Parathyroid adenoma (tissue), 2 donors: ENCODE measurements around the gene JUP.

ENCODE experiments used
- H2AFZ ChIP-seq: fragments of 300-600 bp; sonication (generic); one replicate; pipeline ENCODE4 v1.7.0; 2017; ENCODE audit warnings: antibody characterized with exemption, mild to moderate bottlenecking
- H3K27ac ChIP-seq: fragments of 300-600 bp; sonication (generic); one replicate; pipeline ENCODE4 v1.7.0; 2017
- H3K27me3 ChIP-seq: fragments of 300-600 bp; sonication (generic); one replicate; pipeline ENCODE4 v1.7.0; 2017; ENCODE audit warnings: low read length; ENCODE audit not compliant: control insufficient read depth, insufficient read depth
- H3K36me3 ChIP-seq: fragments of 300-600 bp; sonication (generic); one replicate; pipeline ENCODE4 v1.7.0; 2017; ENCODE audit warnings: low read length; ENCODE audit not compliant: control insufficient read depth, insufficient read depth
- H3K4me1 ChIP-seq: fragments of 300-600 bp; sonication (generic); one replicate; pipeline ENCODE4 v1.7.0; 2017; ENCODE audit warnings: control low read depth
- H3K4me2 ChIP-seq: fragments of 300-600 bp; sonication (generic); one replicate; pipeline ENCODE4 v1.7.0; 2017; ENCODE audit warnings: low read length
- H3K4me3 ChIP-seq: fragments of 300-600 bp; sonication (generic); one replicate; pipeline ENCODE4 v1.7.0; 2017; ENCODE audit warnings: low read depth, low read length
- H3K79me2 ChIP-seq: fragments of 300-600 bp; sonication (generic); one replicate; pipeline ENCODE4 v1.7.0; 2017; ENCODE audit warnings: control low read depth
- H3K9ac ChIP-seq: fragments of 300-600 bp; sonication (generic); one replicate; pipeline ENCODE4 v1.7.0; 2017; ENCODE audit warnings: mild to moderate bottlenecking
- H3K9me3 ChIP-seq: fragments of 300-600 bp; sonication (generic); one replicate; pipeline ENCODE4 v1.7.0; 2017; ENCODE audit warnings: low read length; ENCODE audit not compliant: control insufficient read depth
- CTCF ChIP-seq: fragments of 300-600 bp; sonication (generic); IDR thresholded peaks from one replicate; pipeline ENCODE4 v1.7.0; 2017; ENCODE audit warnings: antibody characterized with exemption, mild to moderate bottlenecking
- donor health status: primary hyperparathyroidism.

Gene JUP

GRCh38 chr17:41824086-41824485, 37.6 kb upstream of the JUP start:
- Histone ChIP-seq H2AFZ (no peak overlapping the region), H3K9ac (no peak overlapping the region), H3K27me3 (no peaks in the 10 kb centered on the region), H3K4me2 (no peak overlapping the region), H3K27ac (no peak overlapping the region), H3K9me3 (no peaks in the 10 kb centered on the region), H3K4me1 (no peaks in the 10 kb centered on the region), H3K79me2 (no peaks in the 10 kb centered on the region), H3K36me3 (no peaks in the 10 kb centered on the region), H3K4me3 (no peak overlapping the region)
- no peak for TF ChIP-seq CTCF

GRCh38 chr17:41823580-41823979, 37.1 kb upstream of the JUP start:
- TF ChIP-seq CTCF, result no peak

GRCh38 chr17:41823141-41823524, 36.6 kb upstream of the JUP start:
- Histone ChIP-seq H3K4me1 (no peaks in the 10 kb centered on the region), H2AFZ (no peak overlapping the region), H3K27me3 (no peaks in the 10 kb centered on the region), H3K9me3 (no peaks in the 10 kb centered on the region), H3K79me2 (no peaks in the 10 kb centered on the region), H3K9ac (no peak overlapping the region), H3K4me2 (no peak overlapping the region), H3K27ac (no peak overlapping the region), H3K36me3 (no peaks in the 10 kb centered on the region), H3K4me3 (no peak overlapping the region)
- no peak for TF ChIP-seq CTCF

More at GRCh38 chr17:41823580-41823979, 37.1 kb upstream of the JUP start:
- no peaks in the 10 kb centered on the region for H3K9me3 ChIP-seq
- H3K4me2 ChIP-seq, result no peak overlapping the region
- H2AFZ ChIP-seq, result no peak overlapping the region
- no peaks in the 10 kb centered on the region for H3K36me3 ChIP-seq
- H3K27ac ChIP-seq, result no peak overlapping the region
- H3K27me3 ChIP-seq, result no peaks in the 10 kb centered on the region
- H3K9ac ChIP-seq, result no peak overlapping the region
- no peaks in the 10 kb centered on the region for H3K4me1 ChIP-seq
- no peak overlapping the region for H3K4me3 ChIP-seq
- no peaks in the 10 kb centered on the region for H3K79me2 ChIP-seq

- Histone ChIP-seq H3K36me3 (no peaks in the 10 kb centered on the region), H3K4me2 (no peak overlapping the region), H3K9ac (no peak overlapping the region), H2AFZ (no peak overlapping the region), H3K79me2 (no peaks in the 10 kb centered on the region), H3K9me3 (no peaks in the 10 kb centered on the region), H3K4me3 (no peak overlapping the region), H3K4me1 (no peaks in the 10 kb centered on the region), H3K27ac (no peak overlapping the region), H3K27me3 (no peaks in the 10 kb centered on the region)
- no peak for TF ChIP-seq CTCF
Measured at GRCh38 chr17:41822216-41823140, 36.0 kb upstream of the JUP start.

GRCh38 chr17:41821776-41822175, 35.3 kb upstream of the JUP start:
- Histone ChIP-seq H3K79me2 (no peaks in the 10 kb centered on the region), H3K36me3 (no peaks in the 10 kb centered on the region), H3K4me3 (no peak overlapping the region)

More at GRCh38 chr17:41821776-41822175, 35.3 kb upstream of the JUP start:
- no peak for TF ChIP-seq CTCF
- H2AFZ ChIP-seq, result no peak overlapping the region
- H3K9ac ChIP-seq, result no peak overlapping the region
- no peaks in the 10 kb centered on the region for H3K9me3 ChIP-seq
- H3K4me2 ChIP-seq, result no peak overlapping the region
- H3K27me3 ChIP-seq, result no peaks in the 10 kb centered on the region
- H3K4me1 ChIP-seq, result no peaks in the 10 kb centered on the region
- no peak overlapping the region for H3K27ac ChIP-seq
